GM12878 (cell line): ENCODE measurements around the gene CAB39. TPM values are rescaled to one million over a fixed set of nuclear protein-coding genes. Genes with fewer than 3 reads are reported as not detected.

Source experiments
- ATAC-seq: fragments of 200-7000 bp; cut with Tn5 transposase; 3 replicates; pipeline ENCODE4 v1.9.1; 2020; ENCODE audit warnings: mild to moderate bottlenecking, moderate library complexity
- BruUV-seq: library from RNA; stranded (reverse); fragments of 400-500 nt; replicated peaks from 2 replicates; lab custom pipeline; 2021; lab: Mats Ljungman, UMichigan
- CTCF ChIA-PET: fragments of 300-600 bp; sonication (Branson Sonifier 250); formaldehyde crosslinking; extraction: SDS; loops from one replicate; lab custom pipeline; 2021; ENCODE audit warnings: inconsistent platforms; lab: Yijun Ruan, JAX
- POLR2A ChIA-PET: fragments of 350-600 bp; formaldehyde crosslinking; extraction: SDS; loops from one replicate; lab custom pipeline; 2021; ENCODE audit warnings: inconsistent platforms; lab: Charles Lee
- RAD21 ChIA-PET: fragments of 300-600 bp; sonication (Branson Sonifier 250); formaldehyde crosslinking; loops from one replicate; lab custom pipeline; 2023; ENCODE audit warnings: antibody characterized with exemption; ENCODE audit not compliant: unreplicated experiment; lab: Charles Lee
- SMC1A ChIA-PET: fragments of 300-600 bp; sonication (Branson Sonifier 250); formaldehyde crosslinking; loops from one replicate; lab custom pipeline; 2023; ENCODE audit not compliant: unreplicated experiment, uncharacterized antibody; lab: Charles Lee
- DNase-seq: peaks from one replicate; pipeline ENCODE4 v3.0.0-alpha.2; 2011; ENCODE audit warnings: low read depth, low spot score
- FAIRE-seq: peaks from 3 replicates; lab custom pipeline; 2011; peaks lifted over from hg19 to GRCh38; lab: Jason Lieb, UNC
- H2AFZ ChIP-seq: 2 replicates; pipeline ENCODE4 v1.6.0; 2011; ENCODE audit warnings: low read depth, low read length, control low read depth; ENCODE audit not compliant: control insufficient read depth
- H3K27ac ChIP-seq: 2 replicates; pipeline ENCODE4 v1.5.1; 2011; ENCODE audit warnings: control low read depth; ENCODE audit not compliant: control insufficient read depth, insufficient read depth
- H3K27me3 ChIP-seq, 2 experiments: replicated peaks in 1 of 2; 2 replicates each; pipeline versions ENCODE4 v1.6.0 to v1.6.1; 2011; ENCODE audit warnings: low read length in 1 of 2; ENCODE audit not compliant: control insufficient read depth in 2 of 2, insufficient read depth in 2 of 2
- H3K36me3 ChIP-seq, 2 experiments: 2 replicates each; pipeline ENCODE4 v1.5.1; 2011; ENCODE audit warnings: low read length in 1 of 2; ENCODE audit not compliant: control insufficient read depth in 2 of 2, insufficient read depth in 2 of 2
- H3K4me1 ChIP-seq: 2 replicates; pipeline ENCODE4 v1.6.1; 2011; ENCODE audit warnings: mild to moderate bottlenecking, low read length, moderate library complexity, mixed read lengths; ENCODE audit not compliant: control insufficient read depth, insufficient read depth
- H3K4me2 ChIP-seq: 2 replicates; pipeline ENCODE4 v1.6.0; 2011; ENCODE audit warnings: control low read depth; ENCODE audit not compliant: control insufficient read depth, insufficient read depth
- H3K4me3 ChIP-seq: fragments of 200-600 bp; sonication (generic); 2 replicates; pipeline ENCODE4 v1.5.1; 2016
- H3K79me2 ChIP-seq: 2 replicates; pipeline ENCODE4 v1.6.0; 2011; ENCODE audit warnings: low read length; ENCODE audit not compliant: control insufficient read depth, insufficient read depth
- H3K9ac ChIP-seq: 2 replicates; pipeline ENCODE4 v1.8.0; 2011; ENCODE audit warnings: low read length, control low read depth, mixed read lengths; ENCODE audit not compliant: control insufficient read depth, insufficient read depth
- H3K9me3 ChIP-seq: replicated peaks from 3 replicates; pipeline ENCODE4 v1.5.1; 2011; ENCODE audit warnings: mild to moderate bottlenecking, low read length; ENCODE audit not compliant: control insufficient read depth, insufficient read depth
- H4K20me1 ChIP-seq: 2 replicates; pipeline ENCODE4 v1.6.0; 2011; ENCODE audit not compliant: control insufficient read depth, insufficient read depth
- ATF3 ChIP-seq: IDR thresholded peaks from 2 replicates; pipeline ENCODE4 v1.6.1; 2011; ENCODE audit warnings: low read depth, mild to moderate bottlenecking, low read length, moderate library complexity, borderline replicate concordance; ENCODE audit errors: extremely low read depth
- BCL3 ChIP-seq: IDR thresholded peaks from 2 replicates; pipeline ENCODE4 v1.6.1; 2011; ENCODE audit warnings: borderline replicate concordance, low read depth, mild to moderate bottlenecking, moderate library complexity, low read length; ENCODE audit not compliant: insufficient read depth, poor library complexity, severe bottlenecking
- E2F4 ChIP-seq: IDR thresholded peaks from 2 replicates; pipeline ENCODE4 v1.6.1; 2012; ENCODE audit warnings: low read depth, low read length, improper control_type of control experiment
- EP300 ChIP-seq, 2 experiments: fragments of 150-350 bp in 1 of 2; IDR thresholded peaks; 2 replicates each; pipeline ENCODE4 v1.6.1; 2011 to 2012; ENCODE audit warnings: low read depth in 2 of 2, low read length in 2 of 2, borderline replicate concordance in 1 of 2, improper control_type of control experiment in 1 of 2, inconsistent platforms in 1 of 2; ENCODE audit not compliant: control insufficient read depth in 1 of 2
- HCFC1 ChIP-seq: fragments of 150-350 bp; IDR thresholded peaks from 2 replicates; pipeline ENCODE4 v1.6.1; 2014; ENCODE audit warnings: low read length
- IKZF2 ChIP-seq, 2 experiments: fragments of 450-650 bp; IDR thresholded peaks; 2 replicates each; pipeline ENCODE4 v1.6.1; 2017; ENCODE audit warnings: mild to moderate bottlenecking in 2 of 2, moderate library complexity in 2 of 2
- NBN ChIP-seq: fragments of 450-650 bp; IDR thresholded peaks from 2 replicates; pipeline ENCODE4 v1.6.1; 2016
- NR2C2 ChIP-seq: IDR thresholded peaks from 2 replicates; pipeline ENCODE4 v1.6.1; 2011; ENCODE audit warnings: borderline replicate concordance, low read depth; ENCODE audit not compliant: control insufficient read depth, insufficient read length
- NRF1 ChIP-seq: conservative IDR thresholded peaks from 2 replicates; pipeline ENCODE4 v1.6.1; 2011; ENCODE audit warnings: mild to moderate bottlenecking, low read depth, low read length, improper control_type of control experiment
- PAX8 ChIP-seq: fragments of 450-650 bp; IDR thresholded peaks from 2 replicates; pipeline ENCODE4 v1.6.1; 2017; ENCODE audit warnings: mild to moderate bottlenecking, moderate library complexity
- PRDM15 ChIP-seq: fragments of 450-650 bp; formaldehyde crosslinking; IDR thresholded peaks from 2 replicates; pipeline ENCODE4 v1.4.0; 2020; ENCODE audit warnings: mild to moderate bottlenecking, moderate library complexity
- SMAD1 ChIP-seq: fragments of 450-650 bp; IDR thresholded peaks from 2 replicates; pipeline ENCODE4 v1.6.1; 2018; ENCODE audit warnings: mild to moderate bottlenecking, low read depth; ENCODE audit not compliant: partially characterized antibody
- TCF7 ChIP-seq: IDR thresholded peaks from 2 replicates; pipeline ENCODE4 v1.6.1; 2014; ENCODE audit warnings: antibody characterized with exemption, borderline replicate concordance
- USF2 ChIP-seq: IDR thresholded peaks from 2 replicates; pipeline ENCODE4 v1.6.1; 2011; ENCODE audit warnings: low read depth, low read length, improper control_type of control experiment, borderline replicate concordance
- ZNF24 ChIP-seq: fragments of 450-650 bp; IDR thresholded peaks from 2 replicates; pipeline ENCODE4 v1.6.1; 2017; ENCODE audit warnings: antibody characterized with exemption, mild to moderate bottlenecking
- WGBS: methylation state at CpG from one replicate; pipeline ENCODE4 v1.1.6; 2016; ENCODE audit warnings: low lambda C conversion rate; ENCODE audit not compliant: insufficient replicate concordance, insufficient coverage; ENCODE audit errors: missing lambda C conversion rate; 5-methylcytosine and 5-hydroxymethylcytosine counted together
- in situ Hi-C: fragments of 300-500 bp; cut with MboI; formaldehyde crosslinking; loops from 9 replicates; pipeline ENCODE4 v1.14.3; 2018; ENCODE audit warnings: mixed read lengths
- intact Hi-C: fragments of 100-400 bp; cut with micrococcal nuclease; formaldehyde crosslinking; loops from one replicate; pipeline ENCODE4 v1.14.2; 2022; ENCODE audit not compliant: unreplicated experiment
- polyA plus RNA-seq, 11 experiments: library from polyadenylated mRNA; depleted of rRNA in 4 of 11; unstranded in 6 of 11; stranded (reverse) in 5 of 11; fragments of >200 nt; fragmentation: Nextera tagmentation in 4 of 11; fragmentation: Illumina TruSeq in 1 of 11; extraction: Ambion mirVana in 4 of 11; extraction: Trizol in 1 of 11; gene quantifications; 1 replicate in 1 of 11; 2 replicates in 10 of 11; pipeline versions ENCODE4 v1.2.1 to v1.2.3, GENCODE V29; 2011 to 2016; ENCODE audit warnings: inconsistent platforms in 2 of 11, missing spikeins in 2 of 11, low read depth in 1 of 11
- total RNA-seq, 4 experiments: library from RNA; depleted of rRNA in 3 of 4; stranded (reverse); fragments of >200 nt in 3 of 4; fragmentation: Illumina TruSeq in 1 of 4; extraction: Trizol in 1 of 4; gene quantifications; 2 replicates each; pipeline versions ENCODE4 v1.2.1 to v1.2.3, GENCODE V29; 2013 to 2021

Gene CAB39
- total and polyA plus RNA-seq, 10 of the 15 experiments (the other 5 are each of a cell fraction or from before 2014, with no cell fraction given) = 13.3 to 129 (median 62.9) TPM

GRCh38 chr2:230703514-230703913, 9.1 kb upstream of the CAB39 start (continued):
- TF ChIP-seq E2F4 (no peak), HCFC1 (no peak), NBN (no peak), NRF1 (no peak), SMAD1 (no peak)

- no peak for FAIRE-seq
- no peak for TF ChIP-seq USF2
- no peak for TF ChIP-seq NR2C2
- TF ChIP-seq EP300 (IDR thresholded peaks at IDR 0.05; ENCODE audit: borderline replicate concordance in 1 of 2, control insufficient read depth in 1 of 2, low read depth in 2 of 2, low read length in 2 of 2) = no peak
- TF ChIP-seq ZNF24 = no peak
- TF ChIP-seq PAX8 = no peak
- TF ChIP-seq PRDM15 (CRISPR knock-in tag) = no peak
- no peak for TF ChIP-seq IKZF2 (IDR thresholded peaks at IDR 0.05)
- TF ChIP-seq TCF7 = no peak
- no peak for TF ChIP-seq BCL3
- TF ChIP-seq ATF3 = no peak
Observed at GRCh38 chr2:230706053-230706521, 6.6 kb upstream of the CAB39 start.

More at GRCh38 chr2:230706053-230706521, 6.6 kb upstream of the CAB39 start:
- in situ Hi-C loops (no loop called here), intact Hi-C loops (no loop called here)
- ChIA-PET SMC1A (interaction anchor here (1.0 kb wide), 1 partner anchor 35 kb away, joined by 5 read pairs; no protein-coding TSS in a partner anchor), RAD21 (interaction anchor here (0.9 kb wide), 2 partner anchors 35 to 37 kb away, joined by 3 read pairs; no protein-coding TSS in a partner anchor), POLR2A (no interaction called here), CTCF (no interaction called here)
- H3K36me3 ChIP-seq = no peaks in the 10 kb centered on the region
- no peak for ATAC-seq
- H3K79me2 ChIP-seq = no peaks in the 10 kb centered on the region
- no peaks in the 10 kb centered on the region for H4K20me1 ChIP-seq
- WGBS = 65% methylated on average over 3 of the region's 3 CpGs
- no peaks in the 10 kb centered on the region for H3K27me3 ChIP-seq
- no peaks in the 10 kb centered on the region for H3K4me1 ChIP-seq
- BruUV-seq = no TSS peak
- H3K4me2 ChIP-seq = no peak overlapping the region
- no peak overlapping the region for H3K9ac ChIP-seq
- no peak overlapping the region for H3K4me3 ChIP-seq
- no peaks in the 10 kb centered on the region; the same call in 2 of the 3 replicates for H3K9me3 ChIP-seq
- no peak for DNase-seq
- no peak overlapping the region for H3K27ac ChIP-seq
- H2AFZ ChIP-seq = no peak overlapping the region
